Activated T-cell treated with anti-CD3 and anti-CD28 coated beads, Interleukin-2, amount 50 U/mL, for 4 hours (primary cell): ENCODE measurements around the gene CXCL12. TPM values are rescaled to one million over a fixed set of nuclear protein-coding genes. Genes with fewer than 3 reads are reported as not detected.

ENCODE experiments used
- ATAC-seq, 2 donors: fragments of 200-7000 bp; cut with Tn5 transposase; one replicate each; pipeline ENCODE4 v1.10.0; 2021
- DNase-seq: peaks from one replicate; pipeline ENCODE4 v3.0.0-alpha.2; 2020
- H3K27me3 Mint-ChIP-seq: one replicate; pipeline ENCODE4 v1.8.0; 2021; ENCODE audit warnings: low read depth, mixed read lengths
- H3K36me3 Mint-ChIP-seq: one replicate; pipeline ENCODE4 v1.8.0; 2022; ENCODE audit warnings: mixed read lengths; ENCODE audit not compliant: insufficient read depth
- H3K4me1 Mint-ChIP-seq: one replicate; pipeline ENCODE4 v1.8.0; 2021; ENCODE audit warnings: low read depth, mixed read lengths
- H3K4me3 Mint-ChIP-seq: one replicate; pipeline ENCODE4 v1.8.0; 2021; ENCODE audit warnings: mild to moderate bottlenecking, moderate library complexity, mixed read lengths
- H3K9me3 Mint-ChIP-seq: one replicate; pipeline ENCODE4 v1.8.0; 2021; ENCODE audit warnings: mixed read lengths
- total RNA-seq, 3 donors: library from RNA; stranded (reverse); gene quantifications; one replicate each; pipeline ENCODE4 v1.2.1, GENCODE V29; 2021

Gene CXCL12
- total RNA-seq, 3 donors from 2014 or later, result 0.13 to 0.16 TPM; not detected in 1

DNA sequence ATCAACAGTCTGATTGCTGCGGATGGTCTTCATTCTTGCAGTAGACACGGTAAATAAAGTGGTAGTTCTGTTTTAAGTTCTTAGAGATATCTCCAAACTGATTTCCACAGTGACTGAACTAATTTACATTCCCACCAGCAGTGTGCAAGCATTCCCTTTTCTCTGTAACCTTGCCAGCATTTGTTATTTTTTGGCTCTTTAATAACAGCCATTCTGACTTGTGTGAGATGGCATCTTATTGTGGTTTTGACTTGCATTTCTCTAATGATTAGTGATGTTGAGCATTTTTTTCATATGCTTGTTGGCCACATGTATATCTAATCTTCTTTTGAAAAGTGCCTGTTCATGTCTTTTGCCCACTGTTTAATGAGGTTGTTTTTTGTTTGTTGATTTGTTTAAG, 30.2 kb upstream of the CXCL12 start:
- Mint-ChIP-seq H3K4me3 (no peak overlapping the region), H3K4me1 (no peaks in the 10 kb centered on the region), H3K36me3 (no peaks in the 10 kb centered on the region), H3K27me3 (peaks cover 9% of the 10 kb centered on the region), H3K9me3 (peaks cover 4% of the 10 kb centered on the region)
- DNase-seq (no peak), ATAC-seq (no peak)

DNA sequence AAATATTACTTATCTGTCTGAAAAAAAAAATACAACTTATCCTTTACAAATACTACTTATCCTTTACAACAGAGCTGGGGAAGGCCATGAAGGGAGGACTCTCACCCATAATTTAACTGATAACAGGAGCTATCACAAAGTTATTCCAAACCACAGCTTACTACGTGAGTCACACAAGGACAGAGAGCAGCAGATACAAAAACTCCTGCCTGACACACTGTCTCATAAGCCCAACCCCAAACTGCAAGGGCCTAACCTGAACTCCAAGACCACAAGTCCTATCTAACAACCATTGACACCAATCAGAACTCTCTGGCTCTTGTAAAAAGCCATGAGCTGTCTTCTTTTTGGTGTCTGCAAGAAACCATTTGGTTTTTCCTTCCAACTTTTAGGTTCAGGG, 28.5 kb upstream of the CXCL12 start:
- DNase-seq, result no peak
- no peak for ATAC-seq
- Mint-ChIP-seq H3K4me3 (no peak overlapping the region), H3K36me3 (no peaks in the 10 kb centered on the region), H3K4me1 (no peaks in the 10 kb centered on the region), H3K9me3 (peaks cover 4% of the 10 kb centered on the region), H3K27me3 (peaks cover 9% of the 10 kb centered on the region)

DNA sequence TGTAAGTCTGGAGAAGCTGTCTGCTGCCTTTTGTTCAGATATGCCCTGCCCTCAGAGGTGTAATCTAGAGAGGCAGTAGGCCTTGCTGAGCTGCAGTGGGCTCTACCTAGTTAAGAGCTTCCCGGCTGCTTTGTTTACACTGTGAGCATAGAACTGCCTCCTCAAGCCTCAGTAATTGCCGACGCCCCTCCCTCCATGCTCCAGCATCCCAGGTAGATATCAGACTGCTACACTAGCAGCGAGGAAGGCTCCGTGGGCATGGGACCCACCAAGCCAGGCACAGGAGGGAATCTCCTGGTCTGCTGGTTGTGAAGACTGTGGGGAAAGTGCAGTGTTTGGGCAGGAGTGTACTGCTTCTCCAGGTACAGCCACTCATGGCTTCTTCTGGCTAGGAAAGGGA, 26.4 kb upstream of the CXCL12 start:
- ATAC-seq (no peak), DNase-seq (no peak)
- Mint-ChIP-seq H3K36me3 (no peaks in the 10 kb centered on the region), H3K4me3 (no peak overlapping the region), H3K4me1 (no peaks in the 10 kb centered on the region), H3K9me3 (peaks cover 4% of the 10 kb centered on the region), H3K27me3 (peaks cover 2% of the 10 kb centered on the region)

DNA sequence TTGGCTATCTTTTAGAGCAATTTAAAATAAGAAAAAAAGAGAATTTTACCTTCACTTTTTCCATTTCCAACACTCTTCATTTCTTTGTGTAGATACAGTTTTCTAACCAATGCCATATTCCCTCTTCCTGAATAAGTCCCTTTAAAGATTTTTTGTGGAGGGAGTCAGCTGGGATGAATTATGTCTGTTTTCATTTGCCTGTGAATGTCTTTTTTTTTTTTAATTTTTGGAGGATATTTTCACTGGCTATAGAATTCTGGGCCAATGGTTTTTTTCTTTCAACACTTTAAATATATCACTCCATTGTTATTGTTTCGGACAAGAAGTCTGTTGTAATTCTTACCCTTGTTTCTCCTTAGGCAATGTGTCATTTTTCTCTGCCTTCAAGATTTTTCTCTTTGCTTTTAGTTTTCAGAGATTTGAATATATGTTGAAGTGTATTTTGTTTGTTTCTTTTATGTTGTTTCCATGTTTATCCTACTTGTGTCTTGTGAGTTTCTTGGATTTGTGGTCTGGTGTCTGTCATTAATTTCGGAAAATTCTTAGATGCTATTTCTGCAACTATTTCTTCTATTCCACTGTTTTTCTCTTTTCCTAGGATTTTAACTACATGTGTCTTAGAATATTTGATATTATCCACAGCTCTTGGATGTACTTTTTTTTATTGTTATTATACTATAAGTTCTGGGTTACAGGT, 20.0 kb upstream of the CXCL12 start:
- no peaks in the 10 kb centered on the region for H3K36me3 Mint-ChIP-seq
- DNase-seq (no peak), ATAC-seq (no peak)
- peaks cover 3% of the 10 kb centered on the region for H3K4me1 Mint-ChIP-seq
- H3K27me3 Mint-ChIP-seq, result peaks cover 3% of the 10 kb centered on the region
- H3K4me3 Mint-ChIP-seq, result no peak overlapping the region
- no peaks in the 10 kb centered on the region for H3K9me3 Mint-ChIP-seq

DNA sequence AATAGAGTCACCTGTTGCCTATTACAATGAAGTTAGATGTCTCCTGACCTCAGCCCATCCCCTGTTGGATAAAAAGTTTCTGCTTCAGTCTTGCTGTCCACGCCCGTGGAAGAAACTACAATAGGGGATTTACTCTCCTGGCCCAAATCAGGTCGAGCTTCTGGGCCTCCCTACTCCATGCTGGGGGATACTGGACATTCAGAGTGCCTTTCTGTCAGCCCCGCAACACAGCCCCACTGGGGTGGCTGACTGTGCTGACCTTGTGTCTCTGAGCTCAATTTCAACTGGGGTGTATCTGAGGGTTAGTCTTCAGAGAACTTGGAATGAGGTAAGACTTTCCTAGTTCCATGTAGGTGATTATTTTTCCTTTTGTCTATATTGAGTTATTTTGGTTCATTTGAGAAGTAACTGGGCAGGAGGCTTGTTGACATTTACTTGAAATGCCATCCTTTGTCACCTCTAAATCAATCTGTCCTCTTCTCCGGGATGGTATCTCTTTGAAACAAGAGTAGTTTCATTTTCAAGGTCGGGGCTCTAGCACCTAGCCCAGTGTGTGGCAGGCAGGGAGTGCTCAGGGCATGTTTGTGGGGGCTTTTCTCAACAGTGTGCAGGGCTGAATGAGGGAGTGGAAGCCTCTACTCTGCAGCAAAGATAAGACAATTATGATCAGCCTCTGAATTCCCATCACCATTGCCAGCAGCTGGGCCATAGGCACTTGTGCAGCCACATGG, 17.7 kb upstream of the CXCL12 start:
- Mint-ChIP-seq H3K4me1 (peaks cover 3% of the 10 kb centered on the region), H3K4me3 (no peak overlapping the region), H3K27me3 (peaks cover 3% of the 10 kb centered on the region), H3K9me3 (no peaks in the 10 kb centered on the region), H3K36me3 (no peaks in the 10 kb centered on the region)
- DNase-seq (no peak), ATAC-seq (no peak)

DNA sequence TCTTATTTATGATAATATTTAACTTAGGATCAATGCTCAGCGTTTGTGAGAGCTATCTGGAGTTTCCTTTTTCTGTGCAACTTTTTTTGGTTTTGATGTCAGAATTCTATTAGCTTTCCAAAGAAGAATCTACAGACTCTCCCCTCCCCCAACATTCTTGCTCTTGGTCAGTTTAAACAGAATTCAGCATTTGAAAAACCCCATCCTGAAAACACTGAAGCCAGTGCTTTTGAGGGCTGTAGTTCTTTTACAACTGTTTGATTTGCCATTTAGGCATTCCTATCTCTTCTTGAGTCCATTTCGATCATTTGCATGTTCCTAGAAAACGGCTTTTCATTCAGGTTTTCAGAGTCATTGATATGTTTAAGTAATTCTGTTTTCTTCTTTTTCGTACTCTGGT, 15.6 kb upstream of the CXCL12 start:
- peaks cover 3% of the 10 kb centered on the region for H3K4me1 Mint-ChIP-seq
- ATAC-seq (no peak), DNase-seq (no peak)
- no peaks in the 10 kb centered on the region for H3K36me3 Mint-ChIP-seq
- no peaks in the 10 kb centered on the region for H3K9me3 Mint-ChIP-seq
- H3K4me3 Mint-ChIP-seq, result no peak overlapping the region
- peaks cover 13% of the 10 kb centered on the region for H3K27me3 Mint-ChIP-seq

DNA sequence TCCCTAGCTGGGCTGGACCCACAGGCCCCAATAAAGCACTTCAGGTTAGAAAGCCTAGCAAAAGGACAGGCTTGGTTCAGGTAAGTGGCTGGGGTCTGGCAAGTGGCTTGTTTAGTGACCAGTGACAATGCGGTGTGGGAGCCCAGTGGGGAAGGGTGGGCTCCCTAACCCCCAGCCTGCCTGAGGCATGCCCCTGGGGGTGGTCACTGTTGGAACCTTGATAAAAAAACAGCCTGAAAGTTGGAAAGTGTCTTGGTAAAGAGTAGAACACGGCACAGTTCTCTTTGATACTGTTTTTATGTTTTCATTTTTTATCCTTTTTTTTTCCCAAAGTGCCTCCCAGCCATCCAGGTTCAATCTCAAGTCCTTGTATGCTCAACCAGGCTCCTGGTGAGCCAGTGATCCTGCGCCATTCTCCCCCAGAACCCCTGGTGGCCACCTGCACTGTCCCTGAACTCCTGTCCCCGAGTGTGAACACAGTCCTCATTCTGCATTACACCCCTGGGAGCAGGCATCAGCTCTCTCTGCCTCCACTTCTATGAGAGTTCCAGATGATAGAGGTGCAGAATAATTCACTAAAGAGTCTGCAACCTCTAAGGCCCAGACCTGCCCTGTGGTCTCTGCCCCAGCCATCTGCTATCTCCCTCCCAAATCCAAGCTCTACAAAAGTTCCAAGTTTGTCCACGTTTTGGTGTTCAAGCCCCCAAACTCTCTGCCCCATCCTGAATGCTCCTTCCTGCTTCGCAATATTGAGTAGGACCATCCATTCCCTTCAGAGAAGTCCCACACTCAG, 15.0 kb upstream of the CXCL12 start:
- no peaks in the 10 kb centered on the region for H3K36me3 Mint-ChIP-seq
- DNase-seq, result no peak
- no peak for ATAC-seq
- no peak overlapping the region for H3K4me3 Mint-ChIP-seq
- no peaks in the 10 kb centered on the region for H3K9me3 Mint-ChIP-seq
- peaks cover 3% of the 10 kb centered on the region for H3K4me1 Mint-ChIP-seq
- H3K27me3 Mint-ChIP-seq, result peaks cover 15% of the 10 kb centered on the region

DNA sequence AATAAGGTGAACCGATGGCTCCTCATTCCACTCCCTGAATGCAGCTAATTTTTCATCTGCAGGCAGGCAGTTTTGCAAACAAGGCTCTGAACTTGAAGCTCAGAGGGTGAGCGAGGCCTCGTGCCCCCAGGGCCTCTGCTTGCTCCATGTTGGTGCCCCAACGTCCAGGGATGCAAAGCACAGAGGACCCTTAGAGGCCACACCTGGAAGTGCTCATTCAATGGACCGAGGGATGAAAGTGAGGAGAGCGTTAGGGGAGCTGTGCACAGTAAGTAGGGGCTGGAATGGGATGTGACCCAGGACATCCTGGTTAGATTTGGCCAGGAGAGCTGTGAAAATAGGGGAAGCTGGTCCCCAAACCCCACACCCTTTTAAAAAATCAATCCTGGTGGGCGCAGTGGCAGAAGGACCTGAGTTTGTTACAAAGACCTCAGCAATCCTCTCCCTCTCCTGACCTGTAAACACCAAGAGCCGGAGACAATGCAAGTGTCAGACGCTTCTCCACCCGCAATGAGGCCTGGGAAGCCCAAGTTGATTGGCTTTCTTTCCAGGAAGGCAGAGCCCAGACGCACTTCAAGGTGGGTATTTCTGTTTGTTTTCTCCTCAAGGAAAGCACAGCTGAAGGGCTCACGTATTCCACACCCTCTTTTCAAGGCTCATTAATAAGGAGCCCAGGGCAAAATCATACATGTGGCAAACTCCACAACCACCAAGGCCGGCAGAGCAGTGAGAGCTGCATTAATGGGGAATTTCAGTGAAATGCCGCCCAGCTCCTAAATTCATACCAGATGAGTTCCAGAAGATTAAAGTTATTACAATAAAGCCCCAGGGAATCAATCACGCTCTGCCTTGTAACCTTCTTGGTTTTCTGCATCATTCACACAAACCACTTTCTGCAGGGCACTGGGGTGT, 14.1 kb upstream of the CXCL12 start:
- peaks cover 3% of the 10 kb centered on the region for H3K4me1 Mint-ChIP-seq
- H3K4me3 Mint-ChIP-seq, result no peak overlapping the region
- no peaks in the 10 kb centered on the region for H3K36me3 Mint-ChIP-seq
- DNase-seq (no peak), ATAC-seq (no peak)
- peaks cover 15% of the 10 kb centered on the region for H3K27me3 Mint-ChIP-seq
- no peaks in the 10 kb centered on the region for H3K9me3 Mint-ChIP-seq

DNA sequence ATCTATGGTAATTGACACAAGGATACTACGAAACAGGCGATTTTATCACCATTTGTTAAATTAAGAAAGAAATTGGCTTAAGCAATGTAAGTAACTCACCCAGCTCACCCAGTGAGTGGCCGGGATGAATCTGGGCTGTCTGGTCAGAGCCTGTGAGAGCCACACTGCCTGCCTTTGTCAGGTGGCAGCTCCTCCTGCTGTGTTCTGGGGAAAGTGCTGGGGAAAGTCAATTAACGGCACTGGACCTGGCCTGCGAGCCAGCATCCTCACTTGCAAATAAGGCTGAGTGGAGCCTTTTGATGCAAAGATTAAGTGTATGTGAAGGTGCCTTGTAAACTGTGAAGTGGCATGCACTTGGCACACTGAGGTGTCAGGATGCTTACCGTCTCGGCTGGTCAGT, 13.4 kb upstream of the CXCL12 start:
- no peak for DNase-seq
- Mint-ChIP-seq H3K27me3 (peaks cover 15% of the 10 kb centered on the region), H3K4me3 (no peak overlapping the region), H3K4me1 (peaks cover 3% of the 10 kb centered on the region), H3K9me3 (no peaks in the 10 kb centered on the region), H3K36me3 (no peaks in the 10 kb centered on the region)
- ATAC-seq, result no peak

DNA sequence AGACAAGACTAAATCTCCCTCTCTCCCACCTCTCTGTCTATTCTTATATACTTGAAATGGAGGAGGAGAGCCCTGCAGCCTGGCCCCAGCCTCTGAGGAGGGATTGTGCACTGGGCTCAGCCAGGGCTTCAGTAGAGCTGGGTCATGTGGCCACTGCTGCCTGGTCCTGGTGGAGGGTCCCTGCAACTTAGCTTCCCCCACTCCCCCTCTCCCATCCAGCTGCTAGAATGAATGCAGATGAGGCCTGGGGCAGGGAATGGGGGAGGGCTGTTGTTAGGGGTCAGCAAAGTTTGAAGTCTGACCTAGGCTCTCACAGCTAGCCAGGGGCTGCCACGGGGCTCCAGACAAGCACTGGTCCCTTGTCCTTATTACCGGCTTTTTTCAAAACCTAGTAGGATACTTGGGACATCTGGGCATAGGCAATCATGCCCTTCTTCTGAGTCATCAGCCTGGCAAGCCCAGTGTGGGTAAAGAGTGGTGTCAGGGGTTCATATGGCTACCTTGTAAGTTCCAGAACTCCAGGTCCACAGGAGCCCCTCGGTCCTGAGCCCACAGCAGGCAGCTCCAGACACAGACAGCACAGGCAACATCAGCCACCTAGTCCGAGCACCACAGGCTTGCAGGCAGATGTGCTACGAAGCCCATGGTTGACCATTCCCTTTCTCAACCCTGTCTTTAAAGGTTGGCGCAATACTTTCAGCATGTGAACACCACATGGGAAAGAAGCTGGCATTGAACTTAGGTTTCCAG, 12.8 kb upstream of the CXCL12 start:
- peaks cover 14% of the 10 kb centered on the region for H3K27me3 Mint-ChIP-seq
- H3K4me1 Mint-ChIP-seq, result peaks cover under 1% of the 10 kb centered on the region
- ATAC-seq, result no peak
- H3K4me3 Mint-ChIP-seq, result no peak overlapping the region
- H3K36me3 Mint-ChIP-seq, result no peaks in the 10 kb centered on the region
- H3K9me3 Mint-ChIP-seq, result no peaks in the 10 kb centered on the region
- DNase-seq, result no peak

DNA sequence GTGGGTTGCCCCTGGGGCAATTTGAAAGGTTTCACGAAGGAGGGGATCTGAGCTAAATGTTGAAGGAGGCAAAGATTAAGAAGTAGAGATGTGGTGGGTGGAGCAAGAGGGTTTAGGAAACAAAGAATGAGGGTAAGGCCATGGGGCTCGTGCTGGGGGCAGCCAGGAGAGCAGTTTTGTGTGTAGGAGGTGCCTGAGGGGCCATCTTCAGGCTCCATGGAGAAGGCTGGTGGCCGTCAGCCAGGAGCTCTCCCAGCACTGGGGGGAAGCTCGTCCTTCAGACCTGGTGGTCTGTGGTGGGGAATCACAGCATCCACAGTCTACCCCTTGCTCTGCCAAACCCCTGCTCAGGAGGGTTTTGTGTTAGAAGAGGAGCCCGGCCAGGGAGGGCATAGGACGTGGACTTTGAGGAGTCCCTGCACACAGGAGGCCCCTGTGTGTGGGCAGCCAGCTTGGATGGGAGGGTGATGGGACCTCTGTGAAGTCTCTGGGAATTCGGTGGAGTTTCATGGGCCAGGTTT, 11.8 kb upstream of the CXCL12 start:
- Mint-ChIP-seq H3K27me3 (peaks cover 20% of the 10 kb centered on the region), H3K36me3 (no peaks in the 10 kb centered on the region), H3K4me3 (no peak overlapping the region), H3K4me1 (no peaks in the 10 kb centered on the region), H3K9me3 (no peaks in the 10 kb centered on the region)
- ATAC-seq (no peak), DNase-seq (no peak)

DNA sequence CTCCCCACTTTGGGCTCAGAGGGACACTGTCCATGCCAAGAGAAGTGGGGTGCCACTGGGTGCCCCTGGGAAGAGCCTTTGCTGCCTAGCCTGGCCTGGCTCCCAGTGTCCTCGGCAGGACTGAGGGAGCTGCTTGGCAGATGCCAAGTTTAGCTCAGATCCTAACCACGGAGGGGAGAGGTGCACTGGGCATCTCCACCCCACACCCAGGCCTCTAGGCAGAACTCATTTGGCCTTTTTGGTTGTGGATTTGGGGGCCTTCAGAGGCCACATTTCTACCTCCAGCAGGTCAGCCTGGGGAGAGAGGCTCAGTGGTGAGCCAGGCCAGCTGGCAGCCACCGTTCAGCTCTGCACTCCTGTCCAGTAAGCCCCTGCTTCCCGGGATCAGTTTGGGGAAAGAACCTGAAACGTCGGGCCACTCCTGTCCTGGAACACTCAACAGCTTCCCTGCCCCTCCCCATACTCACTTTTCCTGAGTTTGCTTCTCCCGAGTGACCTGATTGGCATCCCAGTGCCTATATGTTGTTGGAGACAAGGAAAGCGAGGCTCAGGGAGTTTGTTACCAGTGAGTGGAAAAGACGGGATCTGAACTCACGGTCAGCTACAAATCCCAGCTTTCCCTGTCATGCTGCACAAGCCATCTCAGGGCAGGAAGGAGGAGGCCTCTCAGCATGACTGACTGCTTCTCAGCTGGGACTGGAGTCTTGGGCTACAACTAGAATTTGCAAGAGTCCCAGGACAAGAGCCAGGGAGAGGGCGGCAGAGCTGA, 11.2 kb upstream of the CXCL12 start:
- ATAC-seq (no peak), DNase-seq (no peak)
- Mint-ChIP-seq H3K9me3 (no peaks in the 10 kb centered on the region), H3K4me3 (no peak overlapping the region), H3K36me3 (no peaks in the 10 kb centered on the region), H3K4me1 (no peaks in the 10 kb centered on the region), H3K27me3 (peaks cover 20% of the 10 kb centered on the region)

DNA sequence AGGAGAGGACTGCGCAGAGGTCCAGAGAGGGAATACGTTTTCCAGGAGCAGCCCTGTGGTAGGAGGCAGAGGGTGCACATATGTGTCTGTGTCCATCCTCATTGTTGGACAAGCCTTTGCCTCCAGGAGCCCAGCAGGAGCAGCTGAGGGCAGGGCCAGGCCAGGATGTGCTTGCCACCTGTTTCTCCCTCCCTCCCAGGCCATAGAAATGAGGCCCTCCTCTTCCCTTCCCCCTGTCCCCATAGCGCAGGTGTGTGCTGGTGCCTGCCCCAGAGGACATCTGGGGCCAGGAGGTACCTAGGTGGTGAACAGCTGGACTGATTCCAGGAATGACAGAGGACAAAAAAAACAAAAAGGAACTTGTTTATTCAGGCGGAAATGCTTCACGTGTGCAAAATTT, 10.5 kb upstream of the CXCL12 start:
- peaks cover 24% of the 10 kb centered on the region for H3K27me3 Mint-ChIP-seq

More for the DNA sequence above, 10.5 kb upstream of the CXCL12 start:
- ATAC-seq (no peak), DNase-seq (no peak)
- Mint-ChIP-seq H3K4me1 (no peaks in the 10 kb centered on the region), H3K4me3 (no peak overlapping the region), H3K36me3 (no peaks in the 10 kb centered on the region), H3K9me3 (no peaks in the 10 kb centered on the region)
